HEK293 (cell line): ENCODE results near the gene ISG20L2.

ENCODE experiments used
- GLIS2 ChIP-seq: fragments of 450-650 bp; formaldehyde crosslinking; IDR thresholded peaks from 2 replicates; pipeline ENCODE4 v1.5.1; 2016; ENCODE audit warnings: missing biosample characterization, missing genetic modification characterization
- PRDM10 ChIP-seq: fragments of 450-650 bp; formaldehyde crosslinking; IDR thresholded peaks from 2 replicates; pipeline ENCODE4 v1.5.1; 2016; ENCODE audit warnings: missing biosample characterization, missing genetic modification characterization
- ZBTB17 ChIP-seq: fragments of 450-650 bp; formaldehyde crosslinking; IDR thresholded peaks from 2 replicates; pipeline ENCODE4 v1.5.1; 2016; ENCODE audit warnings: missing biosample characterization, missing genetic modification characterization
- ZNF223 ChIP-seq: fragments of 450-650 bp; formaldehyde crosslinking; IDR thresholded peaks from 2 replicates; pipeline ENCODE4 v1.5.1; 2016; ENCODE audit warnings: missing biosample characterization, missing genetic modification characterization
- ZNF366 ChIP-seq: fragments of 450-650 bp; formaldehyde crosslinking; conservative IDR thresholded peaks from 2 replicates; pipeline ENCODE4 v1.5.1; 2016; ENCODE audit warnings: missing biosample characterization, missing genetic modification characterization
- ZNF518A ChIP-seq: fragments of 450-650 bp; formaldehyde crosslinking; conservative IDR thresholded peaks from 2 replicates; pipeline ENCODE4 v1.5.1; 2016; ENCODE audit warnings: low read depth, missing biosample characterization, missing genetic modification characterization
- ZNF600 ChIP-seq: fragments of 450-650 bp; formaldehyde crosslinking; IDR thresholded peaks from 2 replicates; pipeline ENCODE4 v1.5.1; 2016; ENCODE audit warnings: missing biosample characterization, missing genetic modification characterization
- ZNF785 ChIP-seq: fragments of 450-650 bp; formaldehyde crosslinking; IDR thresholded peaks from 2 replicates; pipeline ENCODE4 v1.5.1; 2016; ENCODE audit warnings: missing biosample characterization, missing genetic modification characterization
- TF ChIP-seq, protein P1 (sequence below): fragments of 450-650 bp; formaldehyde crosslinking; IDR thresholded peaks from 2 replicates; pipeline ENCODE4 v1.5.1; 2017; ENCODE audit warnings: missing biosample characterization, missing genetic modification characterization
- TF ChIP-seq, protein P2 (sequence below): fragments of 450-650 bp; formaldehyde crosslinking; IDR thresholded peaks from 2 replicates; pipeline ENCODE4 v1.5.1; 2017; ENCODE audit warnings: missing biosample characterization, mild to moderate bottlenecking, missing genetic modification characterization, moderate library complexity

The ISG20L2 gene

DNA sequence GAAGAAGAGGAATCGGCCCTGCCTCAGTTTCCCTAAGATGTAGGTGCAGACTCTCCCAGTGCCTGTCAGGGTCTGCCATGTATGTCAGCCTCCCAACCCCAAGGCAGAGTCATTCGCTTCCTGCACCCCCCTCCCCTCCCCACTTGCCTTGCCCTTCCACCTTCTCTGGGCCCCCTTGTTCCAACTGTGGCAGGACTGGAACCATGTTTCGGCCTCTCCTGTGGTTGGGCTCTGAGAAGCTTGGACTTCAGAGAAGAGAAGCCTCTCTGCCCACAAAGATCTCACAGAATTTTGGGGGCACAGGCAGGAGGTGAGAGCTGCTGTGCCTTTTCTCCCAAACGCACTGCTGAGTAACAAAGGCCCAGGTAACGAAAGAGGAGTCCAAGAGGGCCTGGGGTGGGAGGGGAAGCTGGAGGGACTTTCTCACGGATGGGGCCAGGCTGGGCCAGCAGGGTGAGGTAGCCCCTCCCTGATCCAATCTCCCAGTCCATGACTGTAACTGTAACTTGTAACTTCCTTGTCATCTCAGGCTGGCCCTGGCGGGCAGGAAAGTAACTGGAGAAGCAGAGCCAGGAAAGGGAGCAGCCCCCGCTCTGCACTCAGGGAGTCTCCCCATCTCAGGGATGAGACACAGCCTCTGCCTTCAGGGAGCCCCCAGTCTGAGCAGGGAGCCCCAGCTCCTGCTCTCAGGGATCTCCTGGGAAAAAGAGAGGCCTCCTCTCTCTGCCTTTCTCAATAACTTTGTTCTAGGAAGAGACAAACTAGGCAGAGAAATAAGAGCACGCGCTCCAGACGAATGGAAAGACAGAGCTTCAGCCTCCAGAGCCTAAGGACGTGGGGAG is 34.5 kb downstream of the ISG20L2 start (continued):
- TF ChIP-seq ZNF518A: no peak
- no peak for TF ChIP-seq ZNF785 (tag by site-specific recombination)
- peak; percentile 78; the same call in 1 of the 2 replicates for TF ChIP-seq ZNF223
- TF ChIP-seq, protein P1, sequence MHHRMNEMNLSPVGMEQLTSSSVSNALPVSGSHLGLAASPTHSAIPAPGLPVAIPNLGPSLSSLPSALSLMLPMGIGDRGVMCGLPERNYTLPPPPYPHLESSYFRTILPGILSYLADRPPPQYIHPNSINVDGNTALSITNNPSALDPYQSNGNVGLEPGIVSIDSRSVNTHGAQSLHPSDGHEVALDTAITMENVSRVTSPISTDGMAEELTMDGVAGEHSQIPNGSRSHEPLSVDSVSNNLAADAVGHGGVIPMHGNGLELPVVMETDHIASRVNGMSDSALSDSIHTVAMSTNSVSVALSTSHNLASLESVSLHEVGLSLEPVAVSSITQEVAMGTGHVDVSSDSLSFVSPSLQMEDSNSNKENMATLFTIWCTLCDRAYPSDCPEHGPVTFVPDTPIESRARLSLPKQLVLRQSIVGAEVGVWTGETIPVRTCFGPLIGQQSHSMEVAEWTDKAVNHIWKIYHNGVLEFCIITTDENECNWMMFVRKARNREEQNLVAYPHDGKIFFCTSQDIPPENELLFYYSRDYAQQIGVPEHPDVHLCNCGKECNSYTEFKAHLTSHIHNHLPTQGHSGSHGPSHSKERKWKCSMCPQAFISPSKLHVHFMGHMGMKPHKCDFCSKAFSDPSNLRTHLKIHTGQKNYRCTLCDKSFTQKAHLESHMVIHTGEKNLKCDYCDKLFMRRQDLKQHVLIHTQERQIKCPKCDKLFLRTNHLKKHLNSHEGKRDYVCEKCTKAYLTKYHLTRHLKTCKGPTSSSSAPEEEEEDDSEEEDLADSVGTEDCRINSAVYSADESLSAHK: no peak
- TF ChIP-seq ZBTB17 (tag by site-specific recombination): peak; percentile 76
- no peak for TF ChIP-seq GLIS2 (tag by site-specific recombination)
- TF ChIP-seq PRDM10 (tag by site-specific recombination): peak; percentile 29; the same call in 1 of the 2 replicates
- 0 out of 2 replicates have a peak, but pooled peaks have one; percentile 24 for TF ChIP-seq ZNF600 (tag by site-specific recombination)
- TF ChIP-seq, protein P2, sequence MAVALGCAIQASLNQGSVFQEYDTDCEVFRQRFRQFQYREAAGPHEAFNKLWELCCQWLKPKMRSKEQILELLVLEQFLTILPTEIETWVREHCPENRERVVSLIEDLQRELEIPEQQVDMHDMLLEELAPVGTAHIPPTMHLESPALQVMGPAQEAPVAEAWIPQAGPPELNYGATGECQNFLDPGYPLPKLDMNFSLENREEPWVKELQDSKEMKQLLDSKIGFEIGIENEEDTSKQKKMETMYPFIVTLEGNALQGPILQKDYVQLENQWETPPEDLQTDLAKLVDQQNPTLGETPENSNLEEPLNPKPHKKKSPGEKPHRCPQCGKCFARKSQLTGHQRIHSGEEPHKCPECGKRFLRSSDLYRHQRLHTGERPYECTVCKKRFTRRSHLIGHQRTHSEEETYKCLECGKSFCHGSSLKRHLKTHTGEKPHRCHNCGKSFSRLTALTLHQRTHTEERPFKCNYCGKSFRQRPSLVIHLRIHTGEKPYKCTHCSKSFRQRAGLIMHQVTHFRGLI (tag by site-specific recombination): peak; percentile 91
- TF ChIP-seq ZNF366: no peak; the same call in 1 of the 2 replicates
